HG03196 (cell line): ENCODE results near the gene IFNL4.
"Not testable (repeated sequence)": the region's sequence is repeated elsewhere in the genome, so short reads cannot be mapped to it uniquely, and the experiment has no call there.

Experiments
- ATAC-seq: cut with Tn5 transposase; IDR thresholded peaks from one replicate; pipeline ENCODE4 v1.9.1; 2021; ENCODE audit not compliant: unreplicated experiment

IFNL4 gene

GRCh38 chr19:39224910-39225309, 23.7 kb downstream of the IFNL4 start:
- no peak for ATAC-seq

GRCh38 chr19:39223703-39224279, 24.9 kb downstream of the IFNL4 start:
- no peak for ATAC-seq

- not testable (repeated sequence) for ATAC-seq
Measured at GRCh38 chr19:39219108-39219507, 29.5 kb downstream of the IFNL4 start.

- no peak for ATAC-seq
Measured at GRCh38 chr19:39218230-39219007, 30.2 kb downstream of the IFNL4 start.

- no peak for ATAC-seq
Measured at GRCh38 chr19:39217094-39217493, 31.6 kb downstream of the IFNL4 start.

GRCh38 chr19:39215323-39215722, 33.3 kb downstream of the IFNL4 start:
- ATAC-seq = not testable (repeated sequence)

- ATAC-seq = no peak
Measured at GRCh38 chr19:39212375-39212742, 36.3 kb downstream of the IFNL4 start.

GRCh38 chr19:39211731-39212374, 36.8 kb downstream of the IFNL4 start:
- no peak for ATAC-seq

- ATAC-seq = no peak
Measured at GRCh38 chr19:39209196-39209595, 39.5 kb downstream of the IFNL4 start.

- ATAC-seq = no peak
Measured at GRCh38 chr19:39208175-39208795, 40.4 kb downstream of the IFNL4 start.

GRCh38 chr19:39207293-39207836, 41.3 kb downstream of the IFNL4 start:
- no peak for ATAC-seq

- ATAC-seq = no peak
Measured at GRCh38 chr19:39206122-39206521, 42.5 kb downstream of the IFNL4 start.

- ATAC-seq = no peak
Measured at GRCh38 chr19:39205449-39205764, 43.2 kb downstream of the IFNL4 start.

GRCh38 chr19:39203372-39204341, 45.0 kb downstream of the IFNL4 start, which contains the start of gene SYCN:
Gene SYCN, minus strand, starts transcription at chr19:39204263. Its CDS starts 9 bp downstream, at chr19:39204254.
- ATAC-seq = no peak

- no peak for ATAC-seq
Measured at GRCh38 chr19:39202998-39203355, 45.7 kb downstream of the IFNL4 start.

GRCh38 chr19:39200803-39201115, 47.9 kb downstream of the IFNL4 start:
- ATAC-seq = no peak

GRCh38 chr19:39200066-39200802, 48.4 kb downstream of the IFNL4 start:
- no peak for ATAC-seq

- no peak for ATAC-seq
Measured at GRCh38 chr19:39199025-39199424, 49.6 kb downstream of the IFNL4 start.

GRCh38 chr19:39197808-39198207, 50.8 kb downstream of the IFNL4 start:
- no peak for ATAC-seq
